Colonic mucosa (tissue), 4 donors: ENCODE data around the gene STX2. TPM values are rescaled to one million over a fixed set of nuclear protein-coding genes. Genes with fewer than 3 reads are reported as not detected.

ENCODE experiments used
- DNase-seq: peaks from one replicate; pipeline ENCODE4 v3.0.0-alpha.2; 2020
- H3K27ac ChIP-seq: fragments of 200-600 bp; one replicate; pipeline ENCODE4 v1.8.0; 2021
- H3K27me3 ChIP-seq: fragments of 200-600 bp; one replicate; pipeline ENCODE4 v1.8.0; 2021
- H3K36me3 ChIP-seq: fragments of 200-600 bp; one replicate; pipeline ENCODE4 v1.8.0; 2021
- H3K4me1 ChIP-seq: fragments of 200-600 bp; one replicate; pipeline ENCODE4 v1.8.0; 2021; ENCODE audit warnings: mild to moderate bottlenecking
- H3K4me3 ChIP-seq: fragments of 200-600 bp; one replicate; pipeline ENCODE4 v1.8.0; 2021
- H3K9ac ChIP-seq, 2 donors: one replicate each; pipeline ENCODE4 v1.7.0; 2013; ENCODE audit warnings: control low read depth in 2 of 2, low read depth in 2 of 2, low read length in 2 of 2
- H3K9me3 ChIP-seq: fragments of 200-600 bp; one replicate; pipeline ENCODE4 v1.8.0; 2021
- CTCF ChIP-seq: fragments of 200-600 bp; IDR thresholded peaks from one replicate; pipeline ENCODE4 v1.8.0; 2022; ENCODE audit warnings: antibody characterized with exemption, mild to moderate bottlenecking
- intact Hi-C: fragments of 100-400 bp; cut with DNase I; formaldehyde crosslinking; loops from one replicate; pipeline ENCODE4 v1.14.1; 2022
- total RNA-seq, 2 donors: library from RNA; stranded (reverse); fragmentation: NEBNext Ultra II Directional in 1 of 2; extraction: Animal tissue kit (Norgen Biotek cat#: 25700) in 1 of 2; gene quantifications; one replicate each; pipeline ENCODE4 v1.2.1, GENCODE V29; 2021
- donor health status: healthy.
- donor health status: DM: no; HTN: no; CAD: no.
- donor health status: DM: no; HTN: no; CAD: no.

Gene STX2
- total RNA-seq, 2 donors from 2014 or later = 2.1 to 4.8 TPM

DNA sequence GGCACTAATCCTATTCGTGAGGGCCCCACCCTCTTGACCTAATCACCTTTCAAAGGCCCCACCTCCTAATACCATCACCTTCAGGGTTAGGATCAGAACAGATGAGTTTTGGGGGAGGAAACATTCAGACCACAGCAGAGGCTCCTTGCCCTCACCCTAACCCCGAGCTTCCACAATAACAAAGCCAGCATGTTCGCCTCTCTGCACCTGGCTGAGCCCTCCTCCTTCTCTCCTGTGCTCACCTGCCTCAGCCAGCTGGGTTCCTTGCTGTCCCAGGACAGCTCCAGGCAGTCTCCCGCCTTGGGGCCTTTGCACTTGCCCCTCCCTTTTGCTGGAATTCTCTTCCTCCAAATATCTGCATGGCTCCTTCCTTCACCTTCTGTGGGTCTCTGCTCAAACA lies 23.1 kb upstream of the STX2 start:
- no peak overlapping the region for H3K27ac ChIP-seq
- TF ChIP-seq CTCF = no peak
- H3K9ac ChIP-seq = no peak overlapping the region
- no peaks in the 10 kb centered on the region for H3K4me1 ChIP-seq
- no peaks in the 10 kb centered on the region for H3K9me3 ChIP-seq
- no peaks in the 10 kb centered on the region for H3K27me3 ChIP-seq
- H3K4me3 ChIP-seq = no peak overlapping the region
- no peaks in the 10 kb centered on the region for H3K36me3 ChIP-seq
- DNase-seq = no peak
- intact Hi-C loops = no loop called here

- intact Hi-C loops = no loop called here
- no peaks in the 10 kb centered on the region for H3K4me1 ChIP-seq
- H3K27me3 ChIP-seq = no peaks in the 10 kb centered on the region
- DNase-seq = no peak
- no peak overlapping the region for H3K9ac ChIP-seq
- H3K27ac ChIP-seq = no peak overlapping the region
- H3K36me3 ChIP-seq = no peaks in the 10 kb centered on the region
- H3K9me3 ChIP-seq = no peaks in the 10 kb centered on the region
- TF ChIP-seq CTCF = no peak
- H3K4me3 ChIP-seq = no peak overlapping the region
Measured at GRCh38 chr12:130860311-130860710, 21.3 kb upstream of the STX2 start.

- Histone ChIP-seq H3K27ac (no peak overlapping the region), H3K4me3 (no peak overlapping the region), H3K9ac (no peak overlapping the region), H3K36me3 (no peaks in the 10 kb centered on the region), H3K9me3 (no peaks in the 10 kb centered on the region), H3K27me3 (no peaks in the 10 kb centered on the region), H3K4me1 (no peaks in the 10 kb centered on the region)
- TF ChIP-seq CTCF = no peak
- DNase-seq = no peak
- intact Hi-C loops = no loop called here
Measured at GRCh38 chr12:130859161-130859560, 20.1 kb upstream of the STX2 start.

- intact Hi-C loops = no loop called here
- Histone ChIP-seq H3K4me1 (no peaks in the 10 kb centered on the region), H3K36me3 (no peaks in the 10 kb centered on the region), H3K9me3 (no peaks in the 10 kb centered on the region), H3K27me3 (no peaks in the 10 kb centered on the region), H3K27ac (no peak overlapping the region), H3K4me3 (no peak overlapping the region), H3K9ac (no peak overlapping the region)
- DNase-seq = no peak
- no peak for TF ChIP-seq CTCF
Measured at GRCh38 chr12:130858084-130858483, 19.0 kb upstream of the STX2 start.

DNA sequence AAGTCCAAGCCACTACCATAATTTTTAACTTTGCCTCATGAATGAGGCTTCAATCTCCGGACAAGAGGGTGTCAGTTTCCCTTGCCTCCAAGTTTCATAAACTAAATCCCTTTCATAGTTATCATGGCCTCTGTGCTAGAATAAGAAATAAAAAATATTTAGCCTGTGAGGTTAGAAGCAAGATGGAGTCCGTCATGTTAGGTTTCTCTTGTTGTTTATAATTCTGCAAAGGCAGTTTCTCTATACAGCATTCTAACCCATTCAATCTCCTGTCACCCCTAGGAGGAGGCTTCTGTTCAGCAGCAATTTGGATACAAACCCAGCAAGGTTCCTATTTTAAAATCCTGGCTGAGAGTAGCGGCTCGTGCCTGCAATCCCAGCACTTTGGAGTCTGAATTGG lies 17.0 kb upstream of the STX2 start:
- Histone ChIP-seq H3K4me1 (no peaks in the 10 kb centered on the region), H3K9ac (no peak overlapping the region), H3K27ac (no peak overlapping the region), H3K9me3 (no peaks in the 10 kb centered on the region), H3K4me3 (no peak overlapping the region), H3K27me3 (no peaks in the 10 kb centered on the region), H3K36me3 (no peaks in the 10 kb centered on the region)
- TF ChIP-seq CTCF = no peak
- intact Hi-C loops = no loop called here
- no peak for DNase-seq
